ENCODE results near the gene GRB2.
A peak's percentile ranks its signal among the peaks of the same experiment; 100 is the strongest.

Gene GRB2

GRCh38 chr17:75412455-75413317 is 7.2 kb upstream of the GRB2 start:
- peak; percentile 71 to 81 (median 76) for DNase-seq

DNA sequence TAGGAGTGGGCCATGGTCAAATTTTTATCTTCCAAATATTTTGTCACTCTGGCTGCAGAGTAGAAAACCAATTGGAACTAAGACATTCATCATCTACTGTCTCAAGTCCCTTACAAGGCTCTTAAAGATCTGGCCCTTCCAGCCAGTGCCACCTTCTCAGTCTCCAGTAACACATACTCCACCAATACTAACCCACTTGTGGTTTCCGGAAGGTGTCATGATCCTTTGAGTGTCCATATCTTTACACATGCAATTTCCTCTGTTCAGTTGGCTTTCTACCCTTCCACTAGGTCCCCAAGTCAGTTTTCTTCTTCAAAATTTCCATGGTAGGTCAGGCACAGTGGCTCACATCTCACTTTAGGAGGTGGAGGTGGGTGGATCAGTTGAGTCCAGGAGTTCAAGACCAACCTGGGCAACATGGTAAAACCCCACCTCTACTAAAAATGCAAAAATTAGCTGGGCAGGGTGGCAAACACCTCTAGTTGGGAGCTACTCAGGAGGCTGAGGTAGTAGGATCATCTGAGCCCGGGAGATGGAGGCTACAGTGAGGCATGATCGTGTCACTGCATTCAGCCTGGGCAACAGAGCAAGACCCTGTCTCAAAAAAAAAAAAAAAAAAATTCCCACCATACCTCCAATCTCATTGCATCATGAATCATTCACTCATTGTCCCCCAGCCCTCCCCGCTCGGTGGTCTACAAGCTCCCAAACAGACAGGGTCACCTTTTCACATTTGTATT is 6.0 kb upstream of the GRB2 start:
- peak in 3 of 4 experiments; percentile 41 to 57 (median 45) for DNase-seq

GRCh38 chr17:75410141-75410540 is 4.7 kb upstream of the GRB2 start:
- no peak for DNase-seq

GRCh38 chr17:75407655-75408352 is 2.3 kb upstream of the GRB2 start:
- no peak for DNase-seq

DNA sequence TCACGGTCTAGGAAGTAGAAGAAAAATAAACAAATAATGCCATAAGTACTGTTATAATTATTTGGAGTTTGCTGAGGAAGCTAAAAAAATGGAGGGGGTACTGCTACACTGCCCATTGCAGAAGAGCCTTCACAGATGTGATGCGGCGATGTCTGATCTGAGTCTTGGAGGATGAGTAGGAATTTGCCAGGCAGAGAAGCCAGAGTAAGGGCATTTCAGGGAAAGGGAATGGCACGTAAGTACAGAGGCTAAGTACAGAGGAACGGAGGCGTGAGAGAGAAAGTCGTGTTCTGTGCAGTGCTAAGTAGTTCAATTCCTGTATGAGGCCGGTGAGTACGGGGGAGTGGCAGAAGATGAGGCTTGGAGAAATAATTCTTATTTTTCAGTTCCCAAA is 741 bp upstream of the GRB2 start:
- peak in 1 of 4 experiments; percentile 23 for DNase-seq

- DNase-seq: peak; percentile 47 to 72 (median 66)
These were observed 630 bp downstream of the GRB2 start for GRCh38 chr17:75404731-75405364.

DNA sequence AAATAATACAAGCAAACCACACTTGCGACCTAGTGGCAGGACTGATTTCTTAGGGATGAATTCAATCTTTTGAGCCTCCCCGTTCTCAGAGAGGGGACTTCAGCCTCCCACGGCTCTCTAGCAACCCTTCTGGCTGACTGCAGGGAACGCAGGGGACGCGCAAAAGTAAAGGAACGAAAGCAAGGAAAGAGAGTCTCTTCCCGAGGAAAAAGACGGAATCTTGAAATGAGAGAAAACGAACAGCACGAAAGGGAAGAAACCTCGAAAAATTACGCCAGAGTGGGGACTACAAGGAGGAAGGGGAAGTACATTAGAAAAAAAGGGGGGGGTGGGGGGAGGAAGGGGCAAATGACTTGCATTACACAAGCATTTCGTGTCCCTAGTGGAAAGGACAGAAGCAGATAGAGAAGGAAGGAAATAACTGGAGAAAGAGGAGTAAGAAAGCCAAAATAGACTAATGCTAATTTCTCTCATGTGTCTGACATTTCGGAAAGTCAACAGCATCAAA is 1.2 kb downstream of the GRB2 start:
- peak; percentile 84 to 95 (median 89) for DNase-seq

GRCh38 chr17:75403131-75403530 is 2.3 kb downstream of the GRB2 start:
- DNase-seq: peak in 3 of 4 experiments; percentile 32 to 52 (median 45)

DNA sequence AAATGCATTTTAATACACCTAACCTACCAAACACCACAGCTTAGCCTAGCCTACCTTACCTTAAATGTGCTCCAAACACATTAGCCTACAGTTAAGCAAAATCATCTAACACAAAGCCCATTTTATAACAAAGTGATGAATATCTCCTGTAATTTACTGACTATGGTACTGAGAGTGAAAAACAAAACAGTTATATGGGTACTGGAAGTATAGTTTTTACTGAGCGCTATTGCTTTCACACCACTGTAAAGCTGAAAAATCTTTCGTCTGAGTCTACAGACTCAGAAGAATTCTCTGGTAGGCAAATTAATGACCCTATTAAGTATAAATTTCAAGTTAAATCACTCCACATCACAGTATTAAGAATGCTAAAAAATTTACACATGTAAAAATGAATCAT is 3.5 kb downstream of the GRB2 start:
- DNase-seq: no peak

DNA sequence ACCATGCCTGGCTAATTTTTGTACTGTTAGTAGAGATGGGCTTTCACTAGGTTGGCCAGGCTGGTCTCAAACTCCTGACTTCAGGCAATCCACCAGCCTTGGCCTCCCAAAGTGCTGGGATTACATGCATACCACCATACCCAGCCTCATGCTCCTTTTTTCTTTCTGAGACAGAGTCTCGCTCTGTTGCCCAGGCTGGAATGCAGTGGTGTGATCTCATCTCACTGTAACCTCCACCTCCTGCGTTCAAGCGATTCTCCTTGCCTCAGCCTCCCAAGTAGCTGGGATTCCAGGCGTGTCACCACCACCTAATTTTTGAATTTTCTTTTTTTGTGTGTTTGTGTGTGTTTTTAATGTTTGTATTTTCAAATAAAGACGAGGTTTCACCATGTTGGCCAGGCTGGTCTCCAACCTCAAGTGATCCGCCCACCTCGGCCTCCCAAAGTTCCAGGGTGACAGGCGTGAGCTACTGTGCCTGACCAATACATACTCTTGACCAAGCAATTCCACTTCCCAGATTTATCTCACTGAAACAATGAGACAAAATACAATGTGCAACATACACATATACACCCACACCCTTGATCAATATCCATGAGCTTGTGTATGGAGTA is 5.0 kb downstream of the GRB2 start:
- peak in 3 of 4 experiments; percentile 24 to 48 (median 38) for DNase-seq

GRCh38 chr17:75398279-75398678 is 7.2 kb downstream of the GRB2 start:
- no peak for DNase-seq

DNA sequence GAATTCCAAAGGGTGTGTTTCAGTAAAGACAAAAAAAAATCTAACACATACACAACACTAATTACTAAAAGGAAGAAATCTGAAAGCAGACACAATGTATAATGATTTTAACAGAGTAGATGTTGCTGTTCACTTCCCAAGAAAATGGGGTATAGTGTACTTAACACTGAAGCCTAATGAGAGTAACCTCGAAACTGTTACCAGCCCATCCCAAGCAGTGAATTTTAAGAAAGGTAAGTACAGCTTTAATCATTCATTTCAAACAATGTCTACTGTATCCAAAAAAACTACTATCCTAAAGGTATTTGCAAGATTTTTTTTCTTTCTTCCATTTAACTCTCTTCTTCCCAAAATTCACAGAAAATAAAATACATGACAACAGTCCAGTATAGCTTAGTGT is 8.3 kb downstream of the GRB2 start:
- no peak for DNase-seq

DNA sequence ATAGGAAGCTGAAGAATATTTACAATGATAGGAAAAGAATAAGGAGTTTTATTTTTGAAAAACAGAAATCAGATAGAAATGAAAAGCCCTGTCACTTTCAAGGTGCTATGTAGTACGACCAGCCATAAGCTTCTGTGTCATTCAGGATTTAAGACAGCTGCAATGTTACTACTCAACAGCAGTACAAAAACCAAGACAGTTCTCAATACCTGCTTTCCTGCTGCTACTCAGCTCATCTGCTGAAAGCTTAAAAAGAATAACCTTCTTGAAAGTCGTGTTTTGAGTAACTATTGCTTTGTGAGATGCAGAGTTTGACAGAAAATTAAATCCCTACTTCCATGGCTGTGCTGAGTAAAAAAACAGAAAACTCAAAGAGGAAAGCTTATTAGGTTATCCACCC is 8.7 kb downstream of the GRB2 start:
- no peak for DNase-seq

GRCh38 chr17:75396025-75396424 is 9.5 kb downstream of the GRB2 start:
- no peak for DNase-seq

GRCh38 chr17:75394332-75394918 is 11.1 kb downstream of the GRB2 start:
- no peak for DNase-seq

GRCh38 chr17:75393523-75394331 is 11.8 kb downstream of the GRB2 start:
- peak; percentile 98 to 99 (median 98) for DNase-seq

DNA sequence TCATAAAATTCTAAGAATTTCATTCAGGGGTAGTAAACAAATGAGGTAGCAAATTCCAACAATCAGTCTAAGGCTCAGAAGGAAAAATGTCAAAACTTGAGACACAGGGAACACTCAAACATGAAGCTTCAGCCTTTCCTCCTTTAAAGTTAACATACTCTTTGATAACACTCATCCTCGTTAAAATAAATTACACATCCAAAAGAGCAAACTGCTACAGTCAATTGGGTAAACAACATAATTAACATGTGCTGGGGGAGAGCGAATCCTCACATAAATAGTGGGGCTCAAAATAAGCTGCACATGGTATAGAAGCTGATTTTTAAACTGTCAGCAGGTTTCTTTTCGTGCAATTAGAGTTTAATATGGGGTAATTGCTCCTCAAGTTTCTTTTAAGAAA is 12.9 kb downstream of the GRB2 start:
- no peak for DNase-seq

- no peak for DNase-seq
These were observed 14.5 kb downstream of the GRB2 start for GRCh38 chr17:75390982-75391381.

DNA sequence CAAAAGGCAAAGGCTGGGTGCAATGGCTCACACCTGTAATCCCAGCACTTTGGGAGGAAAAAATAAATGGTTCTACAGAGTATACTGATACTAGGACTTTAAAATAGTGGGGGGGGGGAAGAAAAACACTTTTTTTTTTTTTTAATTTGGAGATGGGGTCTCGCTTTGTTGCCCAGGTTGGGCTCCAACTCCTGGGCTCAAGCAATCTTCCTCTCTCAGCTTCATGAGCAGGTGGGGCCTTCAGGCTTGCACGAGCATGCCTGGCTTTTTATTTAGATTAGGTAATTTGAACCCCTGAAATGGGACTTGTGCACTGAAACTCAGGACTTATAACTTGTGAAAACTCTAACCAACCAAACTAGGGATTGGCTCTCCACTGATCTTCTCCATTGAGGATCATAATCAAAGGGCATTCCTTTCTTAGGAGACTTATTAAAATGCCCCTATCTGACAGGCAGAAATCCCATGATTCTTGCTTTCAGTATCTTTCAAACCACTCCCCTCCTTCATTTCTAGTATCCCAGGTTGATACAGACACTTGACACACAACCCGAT is 16.9 kb downstream of the GRB2 start:
- no peak for DNase-seq

DNA sequence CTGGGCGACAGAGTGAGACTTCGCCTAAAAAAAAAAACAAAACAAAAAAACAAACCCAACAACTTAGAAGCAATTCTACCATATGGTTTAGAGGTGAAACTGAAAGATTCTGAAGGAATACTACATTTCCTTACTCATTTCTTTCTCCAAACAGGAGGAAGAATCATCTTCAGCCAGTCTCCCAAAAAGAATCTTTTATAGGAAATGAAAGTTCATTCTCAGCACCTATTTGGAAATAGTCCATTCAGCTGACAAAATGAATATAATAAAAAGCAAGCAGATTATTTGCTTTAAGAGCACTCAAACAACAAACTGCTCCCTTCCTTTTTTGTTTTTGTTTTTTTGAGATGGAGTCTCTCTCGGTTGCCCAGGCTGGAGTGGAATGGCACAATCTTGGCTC is 17.7 kb downstream of the GRB2 start:
- peak in 2 of 4 experiments; percentile 30 to 57 for DNase-seq

Data from suppressor macrophage (primary cell).